GM12878 (cell line): ENCODE data around the gene HSF4. TPM values are rescaled to one million over a fixed set of nuclear protein-coding genes. Genes with fewer than 3 reads are reported as not detected.

Experiments
- BACH1 ChIP-seq: fragments of 450-650 bp; IDR thresholded peaks from 2 replicates; pipeline ENCODE4 v1.6.1; 2017; ENCODE audit warnings: mild to moderate bottlenecking, borderline replicate concordance
- CBX5 ChIP-seq: sonication (generic); IDR thresholded peaks from 2 replicates; pipeline ENCODE4 v1.6.1; 2016; ENCODE audit warnings: low read depth, moderate library complexity, mild to moderate bottlenecking, inconsistent platforms
- GATAD2B ChIP-seq: fragments of 450-650 bp; conservative IDR thresholded peaks from 2 replicates; pipeline ENCODE4 v1.6.1; 2017; ENCODE audit warnings: low read depth, mild to moderate bottlenecking, moderate library complexity
- HCFC1 ChIP-seq: fragments of 150-350 bp; IDR thresholded peaks from 2 replicates; pipeline ENCODE4 v1.6.1; 2014; ENCODE audit warnings: low read length
- IKZF1 ChIP-seq: fragments of 450-650 bp; conservative IDR thresholded peaks from 2 replicates; pipeline ENCODE4 v1.6.1; 2017; ENCODE audit warnings: antibody characterized with exemption, mild to moderate bottlenecking
- NR2F1 ChIP-seq: fragments of 450-650 bp; conservative IDR thresholded peaks from 2 replicates; pipeline ENCODE4 v1.6.1; 2017; ENCODE audit warnings: mild to moderate bottlenecking
- TCF12 ChIP-seq: IDR thresholded peaks from 2 replicates; pipeline ENCODE4 v1.6.1; 2011; ENCODE audit warnings: low read depth, mild to moderate bottlenecking, low read length
- YY1 ChIP-seq: IDR thresholded peaks from 2 replicates; pipeline ENCODE4 v1.6.1; 2011; ENCODE audit warnings: low read depth, mild to moderate bottlenecking, low read length
- ZNF207 ChIP-seq: fragments of 450-650 bp; IDR thresholded peaks from 2 replicates; pipeline ENCODE4 v1.6.1; 2014; ENCODE audit warnings: antibody characterized with exemption, mild to moderate bottlenecking, borderline replicate concordance
- ZNF24 ChIP-seq: fragments of 450-650 bp; IDR thresholded peaks from 2 replicates; pipeline ENCODE4 v1.6.1; 2017; ENCODE audit warnings: antibody characterized with exemption, mild to moderate bottlenecking
- ZSCAN29 ChIP-seq: fragments of 450-650 bp; IDR thresholded peaks from 2 replicates; pipeline ENCODE4 v1.6.1; 2017; ENCODE audit warnings: mild to moderate bottlenecking, moderate library complexity
- polyA plus RNA-seq, 11 experiments: library from polyadenylated mRNA; depleted of rRNA in 4 of 11; unstranded in 6 of 11; stranded (reverse) in 5 of 11; fragments of >200 nt; fragmentation: Nextera tagmentation in 4 of 11; fragmentation: Illumina TruSeq in 1 of 11; extraction: Ambion mirVana in 4 of 11; extraction: Trizol in 1 of 11; gene quantifications; 1 replicate in 1 of 11; 2 replicates in 10 of 11; pipeline versions ENCODE4 v1.2.1 to v1.2.3, GENCODE V29; 2011 to 2016; ENCODE audit warnings: inconsistent platforms in 2 of 11, missing spikeins in 2 of 11, low read depth in 1 of 11
- total RNA-seq, 4 experiments: library from RNA; depleted of rRNA in 3 of 4; stranded (reverse); fragments of >200 nt in 3 of 4; fragmentation: Illumina TruSeq in 1 of 4; extraction: Trizol in 1 of 4; gene quantifications; 2 replicates each; pipeline versions ENCODE4 v1.2.1 to v1.2.3, GENCODE V29; 2013 to 2021
- TF ChIP-seq, protein P1 (sequence below): fragments of 450-650 bp; conservative IDR thresholded peaks from 2 replicates; pipeline ENCODE4 v1.6.1; 2017; ENCODE audit warnings: mild to moderate bottlenecking, moderate library complexity
- TF ChIP-seq, protein P2 (sequence below): fragments of 450-650 bp; formaldehyde crosslinking; IDR thresholded peaks from 2 replicates; pipeline ENCODE4 v1.4.0; 2020; ENCODE audit warnings: mild to moderate bottlenecking, moderate library complexity
- TF ChIP-seq, protein P3 (sequence below), 3 experiments: IDR thresholded peaks in 2 of 3; conservative IDR thresholded peaks in 1 of 3; 2 replicates each; pipeline ENCODE4 v1.5.1; 2011; ENCODE audit warnings: low read depth in 3 of 3, low read length in 3 of 3, mild to moderate bottlenecking in 3 of 3, control low read depth in 2 of 3, moderate library complexity in 2 of 3, inconsistent platforms in 1 of 3, mixed read lengths in 1 of 3; ENCODE audit not compliant: control insufficient read depth in 2 of 3, insufficient read depth in 1 of 3; ENCODE audit errors: extremely low read depth in 1 of 3

HSF4 gene
- total and polyA plus RNA-seq, 10 of the 15 experiments (the other 5 are each of a cell fraction or from before 2014, with no cell fraction given): 0.31 to 9.9 (median 2.6) TPM; not detected in 1

DNA sequence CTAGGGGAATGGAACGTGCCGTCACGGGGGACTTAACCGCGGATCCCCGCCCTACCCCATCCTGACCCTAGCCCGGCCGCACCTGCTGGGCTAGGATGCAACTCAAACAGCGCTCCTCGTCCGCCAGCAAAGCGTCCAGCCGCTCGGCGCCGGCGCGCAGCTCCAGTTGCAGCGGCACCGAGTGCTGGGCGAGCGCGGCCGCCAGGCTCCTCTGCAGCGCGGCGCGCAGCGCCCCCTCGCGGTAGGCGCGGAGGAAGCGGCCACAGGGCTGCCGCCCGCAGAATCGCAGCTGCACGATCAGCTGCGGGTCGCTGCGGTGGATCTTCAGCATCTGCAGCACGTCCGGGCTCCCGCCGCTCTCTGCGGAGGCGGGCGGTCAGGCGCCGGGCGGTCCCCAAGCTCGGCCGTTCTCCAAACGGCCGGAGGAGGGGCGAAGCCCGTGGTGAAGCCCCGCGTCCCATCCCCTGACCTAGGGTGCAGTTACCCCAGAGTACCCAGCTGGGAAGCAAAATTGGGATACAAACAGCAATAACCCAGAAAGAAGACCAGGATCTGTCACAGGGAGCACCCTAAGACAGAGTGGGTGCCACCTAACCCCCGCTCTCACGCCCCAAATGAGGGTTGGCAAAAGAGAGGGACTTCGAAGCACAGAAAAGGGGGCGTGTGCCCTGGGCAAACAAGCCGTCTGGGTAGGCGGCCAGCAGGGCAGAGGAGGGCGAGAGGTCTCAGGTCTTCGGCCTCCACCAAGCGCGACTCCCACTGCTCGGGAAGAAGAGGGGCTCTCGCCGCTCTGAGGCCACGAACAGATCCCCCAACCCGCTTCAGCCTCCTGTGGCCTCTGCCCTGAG lies 9.0 kb upstream of the HSF4 start (continued):
- TF ChIP-seq CBX5 (0 out of 2 replicates have a peak, but pooled peaks have one; percentile 70), GATAD2B (peak; percentile 71), ZNF207 (peak; percentile 40; the same call in 1 of the 2 replicates), BACH1 (0 out of 2 replicates have a peak, but pooled peaks have one; percentile 25), IKZF1 (peak; percentile 69; the same call in 1 of the 2 replicates), ZNF24 (peak; percentile 30; the same call in 1 of the 2 replicates), TCF12 (peak; percentile 79; the same call in 1 of the 2 replicates), ZSCAN29 (peak; percentile 70; the same call in 1 of the 2 replicates), NR2F1 (0 out of 2 replicates have a peak, but pooled peaks have one; percentile 36), YY1 (peak; percentile 87), HCFC1 (no peak)
- TF ChIP-seq, protein P1, sequence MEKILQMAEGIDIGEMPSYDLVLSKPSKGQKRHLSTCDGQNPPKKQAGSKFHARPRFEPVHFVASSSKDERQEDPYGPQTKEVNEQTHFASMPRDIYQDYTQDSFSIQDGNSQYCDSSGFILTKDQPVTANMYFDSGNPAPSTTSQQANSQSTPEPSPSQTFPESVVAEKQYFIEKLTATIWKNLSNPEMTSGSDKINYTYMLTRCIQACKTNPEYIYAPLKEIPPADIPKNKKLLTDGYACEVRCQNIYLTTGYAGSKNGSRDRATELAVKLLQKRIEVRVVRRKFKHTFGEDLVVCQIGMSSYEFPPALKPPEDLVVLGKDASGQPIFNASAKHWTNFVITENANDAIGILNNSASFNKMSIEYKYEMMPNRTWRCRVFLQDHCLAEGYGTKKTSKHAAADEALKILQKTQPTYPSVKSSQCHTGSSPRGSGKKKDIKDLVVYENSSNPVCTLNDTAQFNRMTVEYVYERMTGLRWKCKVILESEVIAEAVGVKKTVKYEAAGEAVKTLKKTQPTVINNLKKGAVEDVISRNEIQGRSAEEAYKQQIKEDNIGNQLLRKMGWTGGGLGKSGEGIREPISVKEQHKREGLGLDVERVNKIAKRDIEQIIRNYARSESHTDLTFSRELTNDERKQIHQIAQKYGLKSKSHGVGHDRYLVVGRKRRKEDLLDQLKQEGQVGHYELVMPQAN: 0 out of 2 replicates have a peak, but pooled peaks have one; percentile 31
- TF ChIP-seq, protein P2, sequence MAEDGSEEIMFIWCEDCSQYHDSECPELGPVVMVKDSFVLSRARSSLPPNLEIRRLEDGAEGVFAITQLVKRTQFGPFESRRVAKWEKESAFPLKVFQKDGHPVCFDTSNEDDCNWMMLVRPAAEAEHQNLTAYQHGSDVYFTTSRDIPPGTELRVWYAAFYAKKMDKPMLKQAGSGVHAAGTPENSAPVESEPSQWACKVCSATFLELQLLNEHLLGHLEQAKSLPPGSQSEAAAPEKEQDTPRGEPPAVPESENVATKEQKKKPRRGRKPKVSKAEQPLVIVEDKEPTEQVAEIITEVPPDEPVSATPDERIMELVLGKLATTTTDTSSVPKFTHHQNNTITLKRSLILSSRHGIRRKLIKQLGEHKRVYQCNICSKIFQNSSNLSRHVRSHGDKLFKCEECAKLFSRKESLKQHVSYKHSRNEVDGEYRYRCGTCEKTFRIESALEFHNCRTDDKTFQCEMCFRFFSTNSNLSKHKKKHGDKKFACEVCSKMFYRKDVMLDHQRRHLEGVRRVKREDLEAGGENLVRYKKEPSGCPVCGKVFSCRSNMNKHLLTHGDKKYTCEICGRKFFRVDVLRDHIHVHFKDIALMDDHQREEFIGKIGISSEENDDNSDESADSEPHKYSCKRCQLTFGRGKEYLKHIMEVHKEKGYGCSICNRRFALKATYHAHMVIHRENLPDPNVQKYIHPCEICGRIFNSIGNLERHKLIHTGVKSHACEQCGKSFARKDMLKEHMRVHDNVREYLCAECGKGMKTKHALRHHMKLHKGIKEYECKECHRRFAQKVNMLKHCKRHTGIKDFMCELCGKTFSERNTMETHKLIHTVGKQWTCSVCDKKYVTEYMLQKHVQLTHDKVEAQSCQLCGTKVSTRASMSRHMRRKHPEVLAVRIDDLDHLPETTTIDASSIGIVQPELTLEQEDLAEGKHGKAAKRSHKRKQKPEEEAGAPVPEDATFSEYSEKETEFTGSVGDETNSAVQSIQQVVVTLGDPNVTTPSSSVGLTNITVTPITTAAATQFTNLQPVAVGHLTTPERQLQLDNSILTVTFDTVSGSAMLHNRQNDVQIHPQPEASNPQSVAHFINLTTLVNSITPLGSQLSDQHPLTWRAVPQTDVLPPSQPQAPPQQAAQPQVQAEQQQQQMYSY (CRISPR knock-in tag): no peak
- TF ChIP-seq, protein P3, sequence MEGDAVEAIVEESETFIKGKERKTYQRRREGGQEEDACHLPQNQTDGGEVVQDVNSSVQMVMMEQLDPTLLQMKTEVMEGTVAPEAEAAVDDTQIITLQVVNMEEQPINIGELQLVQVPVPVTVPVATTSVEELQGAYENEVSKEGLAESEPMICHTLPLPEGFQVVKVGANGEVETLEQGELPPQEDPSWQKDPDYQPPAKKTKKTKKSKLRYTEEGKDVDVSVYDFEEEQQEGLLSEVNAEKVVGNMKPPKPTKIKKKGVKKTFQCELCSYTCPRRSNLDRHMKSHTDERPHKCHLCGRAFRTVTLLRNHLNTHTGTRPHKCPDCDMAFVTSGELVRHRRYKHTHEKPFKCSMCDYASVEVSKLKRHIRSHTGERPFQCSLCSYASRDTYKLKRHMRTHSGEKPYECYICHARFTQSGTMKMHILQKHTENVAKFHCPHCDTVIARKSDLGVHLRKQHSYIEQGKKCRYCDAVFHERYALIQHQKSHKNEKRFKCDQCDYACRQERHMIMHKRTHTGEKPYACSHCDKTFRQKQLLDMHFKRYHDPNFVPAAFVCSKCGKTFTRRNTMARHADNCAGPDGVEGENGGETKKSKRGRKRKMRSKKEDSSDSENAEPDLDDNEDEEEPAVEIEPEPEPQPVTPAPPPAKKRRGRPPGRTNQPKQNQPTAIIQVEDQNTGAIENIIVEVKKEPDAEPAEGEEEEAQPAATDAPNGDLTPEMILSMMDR (IDR thresholded peaks at IDR 0.05 in 2 of 3, conservative IDR thresholded peaks at IDR 0.05 in 1 of 3; ENCODE audit: control insufficient read depth in 2 of 3, extremely low read depth in 1 of 3, insufficient read depth in 1 of 3, low read depth in 3 of 3, low read length in 3 of 3): peak; percentile 88 to 96 (median 92)
- TF ChIP-seq, all 136 proteins: peak for 26
